ENCODE results near the gene NR2E3.

Gene NR2E3

GRCh38 chr15:71812966-71813722, 2.8 kb downstream of the NR2E3 start:
- Histone ChIP-seq H3F3A (ENCODE audit: insufficient read depth, low read length) (no peaks in the 10 kb centered on the region), H4K20me1 (ENCODE audit: insufficient read depth, low read length) (no peaks in the 10 kb centered on the region), H3K9me3 (ENCODE audit: low read length) (no peaks in the 10 kb centered on the region), H2AFZ (ENCODE audit: low read length) (no peak overlapping the region), H3K9me2 (ENCODE audit: low read depth, low read length) (no peaks in the 10 kb centered on the region), H3K9ac (ENCODE audit: low read length) (no peak overlapping the region), H3K4me3 (ENCODE audit: low read depth, low read length, poor library complexity, severe bottlenecking) (no peak overlapping the region), H3K36me3 (ENCODE audit: insufficient read depth, low read length) (no peaks in the 10 kb centered on the region), H3K4me2 (ENCODE audit: low read length) (no peak overlapping the region), H3K4me1 (ENCODE audit: insufficient read depth, low read length, severe bottlenecking) (no peaks in the 10 kb centered on the region), H3K27me3 (ENCODE audit: insufficient read depth, low read length) (no peaks in the 10 kb centered on the region), H3K27ac (ENCODE audit: low read depth, low read length, poor library complexity, severe bottlenecking) (no peak overlapping the region), H3K79me2 (ENCODE audit: insufficient read depth, low read length) (no peaks in the 10 kb centered on the region)
- TF ChIP-seq EZH2 (IDR thresholded peaks at IDR 0.05; ENCODE audit: borderline replicate concordance, low read length), result no peak
- TF ChIP-seq CTCF (IDR thresholded peaks at IDR 0.05; ENCODE audit: low read length), result no peak

- H3K79me2 ChIP-seq (ENCODE audit: insufficient read depth, low read length), result no peaks in the 10 kb centered on the region
- H3K4me2 ChIP-seq (ENCODE audit: low read length), result no peak overlapping the region
- H3K4me1 ChIP-seq (ENCODE audit: insufficient read depth, low read length, severe bottlenecking), result no peaks in the 10 kb centered on the region
- H3K9ac ChIP-seq (ENCODE audit: low read length), result no peak overlapping the region
- H3K4me3 ChIP-seq (ENCODE audit: low read depth, low read length, poor library complexity, severe bottlenecking), result no peak overlapping the region
- no peaks in the 10 kb centered on the region for H3F3A ChIP-seq (ENCODE audit: insufficient read depth, low read length)
- no peak overlapping the region for H2AFZ ChIP-seq (ENCODE audit: low read length)
- TF ChIP-seq CTCF (IDR thresholded peaks at IDR 0.05; ENCODE audit: low read length), result no peak
- TF ChIP-seq EZH2 (IDR thresholded peaks at IDR 0.05; ENCODE audit: borderline replicate concordance, low read length), result no peak
- no peaks in the 10 kb centered on the region for H3K36me3 ChIP-seq (ENCODE audit: insufficient read depth, low read length)
- H3K9me3 ChIP-seq (ENCODE audit: low read length), result no peaks in the 10 kb centered on the region
- H3K27ac ChIP-seq (ENCODE audit: low read depth, low read length, poor library complexity, severe bottlenecking), result no peak overlapping the region
- no peaks in the 10 kb centered on the region for H3K9me2 ChIP-seq (ENCODE audit: low read depth, low read length)
- no peaks in the 10 kb centered on the region for H4K20me1 ChIP-seq (ENCODE audit: insufficient read depth, low read length)
- H3K27me3 ChIP-seq (ENCODE audit: insufficient read depth, low read length), result no peaks in the 10 kb centered on the region
Observed at GRCh38 chr15:71813723-71814470, 3.5 kb downstream of the NR2E3 start.

GRCh38 chr15:71815301-71815700, 4.9 kb downstream of the NR2E3 start:
- Histone ChIP-seq H4K20me1 (ENCODE audit: insufficient read depth, low read length) (no peaks in the 10 kb centered on the region), H3K27me3 (ENCODE audit: insufficient read depth, low read length) (no peaks in the 10 kb centered on the region)

More at GRCh38 chr15:71815301-71815700, 4.9 kb downstream of the NR2E3 start:
- Histone ChIP-seq H3K9me3 (ENCODE audit: low read length) (peaks cover 4% of the 10 kb centered on the region), H3K4me2 (ENCODE audit: low read length) (no peak overlapping the region), H2AFZ (ENCODE audit: low read length) (no peak overlapping the region), H3K4me1 (ENCODE audit: insufficient read depth, low read length, severe bottlenecking) (no peaks in the 10 kb centered on the region), H3K79me2 (ENCODE audit: insufficient read depth, low read length) (no peaks in the 10 kb centered on the region), H3K27ac (ENCODE audit: low read depth, low read length, poor library complexity, severe bottlenecking) (no peak overlapping the region), H3K9ac (ENCODE audit: low read length) (no peak overlapping the region), H3F3A (ENCODE audit: insufficient read depth, low read length) (no peaks in the 10 kb centered on the region), H3K9me2 (ENCODE audit: low read depth, low read length) (no peaks in the 10 kb centered on the region), H3K36me3 (ENCODE audit: insufficient read depth, low read length) (no peaks in the 10 kb centered on the region), H3K4me3 (ENCODE audit: low read depth, low read length, poor library complexity, severe bottlenecking) (no peak overlapping the region)
- no peak for TF ChIP-seq CTCF (IDR thresholded peaks at IDR 0.05; ENCODE audit: low read length)
- no peak for TF ChIP-seq EZH2 (IDR thresholded peaks at IDR 0.05; ENCODE audit: borderline replicate concordance, low read length)
